Measurements from ENCODE around the gene NPIPA8.
"Not testable (repeated sequence)": the region's sequence is repeated elsewhere in the genome, so short reads cannot be mapped to it uniquely, and the experiment has no call there.

The NPIPA8 gene

DNA sequence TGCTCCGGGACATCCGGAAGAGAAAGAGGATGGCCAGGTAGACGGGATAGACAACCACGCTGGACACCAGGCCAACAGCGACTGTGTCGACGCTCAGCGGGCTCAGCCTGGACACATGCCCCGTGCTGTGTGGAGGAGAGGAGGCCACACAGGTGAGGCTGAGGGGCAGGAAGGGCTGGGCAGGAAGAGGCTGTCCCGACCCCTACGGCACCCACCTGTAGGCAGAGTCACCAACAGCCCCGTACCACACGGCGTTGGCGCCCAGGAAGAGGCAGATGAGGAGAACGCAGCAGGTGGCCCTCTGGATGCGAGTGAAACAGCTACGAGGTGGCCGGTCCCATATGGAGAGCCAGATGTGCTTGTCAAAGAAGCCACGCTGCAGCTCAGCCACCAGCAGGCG is at the start of gene NPIPA8:
NPIPA8 (minus strand) TSS at position 101 of the 400 bp plus-strand sequence. CDS start 4,074 bp downstream, outside the sequence.
- H3K4me1 Mint-ChIP-seq (ENCODE audit: low read depth); H3K27me3 Mint-ChIP-seq (ENCODE audit: low read depth): not testable (repeated sequence)

DNA sequence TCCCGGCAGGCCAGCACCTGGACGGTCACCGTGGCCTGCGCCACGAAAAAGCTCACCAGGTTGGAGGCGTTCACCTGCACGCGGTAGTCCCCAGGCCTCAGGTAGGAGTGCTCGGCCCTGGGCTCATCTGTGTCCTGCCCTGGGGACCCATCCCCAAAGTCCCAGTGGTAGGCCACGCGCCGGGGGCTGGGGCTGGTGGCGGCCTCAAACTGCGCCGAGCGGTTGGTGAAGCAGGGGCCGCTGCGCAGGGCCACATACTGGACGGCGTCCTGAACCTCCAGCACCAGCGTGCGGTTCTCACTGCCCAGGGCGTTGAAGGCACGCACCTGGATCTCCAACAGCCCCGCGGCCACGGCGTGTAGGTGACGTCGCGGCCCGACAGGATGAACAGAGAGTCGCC is 48.7 kb upstream of the NPIPA8 start:
- H3K4me1 Mint-ChIP-seq (ENCODE audit: low read depth); DNase-seq (ENCODE audit: low spot score); H3K36me3 Mint-ChIP-seq (ENCODE audit: low read depth); H3K27me3 Mint-ChIP-seq (ENCODE audit: low read depth); H3K9me3 Mint-ChIP-seq; H3K27ac Mint-ChIP-seq; H3K4me3 Mint-ChIP-seq: not testable (repeated sequence)

More for the DNA sequence above, at the start of gene NPIPA8:
- H3K4me3 Mint-ChIP-seq; H3K36me3 Mint-ChIP-seq (ENCODE audit: low read depth); DNase-seq (ENCODE audit: low spot score); H3K9me3 Mint-ChIP-seq; H3K27ac Mint-ChIP-seq: not testable (repeated sequence)

DNA sequence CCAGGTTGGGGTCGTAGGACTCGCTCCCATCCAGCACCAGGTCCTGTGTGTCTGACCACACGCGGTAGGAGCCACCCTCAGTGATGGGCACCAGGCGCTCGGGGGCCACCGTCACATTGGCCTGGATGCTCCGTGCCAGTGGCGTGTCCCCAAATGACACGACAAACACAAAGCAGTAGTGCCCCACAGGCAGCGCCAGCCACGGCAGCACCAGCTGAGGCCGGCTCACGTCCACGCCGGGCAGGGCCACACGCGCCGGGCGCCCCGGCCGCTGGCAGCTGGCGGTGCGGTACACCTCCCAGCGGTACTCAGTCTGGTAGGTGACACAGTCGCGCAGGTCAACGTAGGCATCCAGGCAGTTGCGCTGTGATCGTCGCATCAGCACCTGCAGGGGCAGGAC is 48.3 kb upstream of the NPIPA8 start:
- not testable (repeated sequence) for H3K4me3 Mint-ChIP-seq; H3K9me3 Mint-ChIP-seq; H3K27me3 Mint-ChIP-seq (ENCODE audit: low read depth); H3K36me3 Mint-ChIP-seq (ENCODE audit: low read depth); H3K27ac Mint-ChIP-seq; DNase-seq (ENCODE audit: low spot score); H3K4me1 Mint-ChIP-seq (ENCODE audit: low read depth)

DNA sequence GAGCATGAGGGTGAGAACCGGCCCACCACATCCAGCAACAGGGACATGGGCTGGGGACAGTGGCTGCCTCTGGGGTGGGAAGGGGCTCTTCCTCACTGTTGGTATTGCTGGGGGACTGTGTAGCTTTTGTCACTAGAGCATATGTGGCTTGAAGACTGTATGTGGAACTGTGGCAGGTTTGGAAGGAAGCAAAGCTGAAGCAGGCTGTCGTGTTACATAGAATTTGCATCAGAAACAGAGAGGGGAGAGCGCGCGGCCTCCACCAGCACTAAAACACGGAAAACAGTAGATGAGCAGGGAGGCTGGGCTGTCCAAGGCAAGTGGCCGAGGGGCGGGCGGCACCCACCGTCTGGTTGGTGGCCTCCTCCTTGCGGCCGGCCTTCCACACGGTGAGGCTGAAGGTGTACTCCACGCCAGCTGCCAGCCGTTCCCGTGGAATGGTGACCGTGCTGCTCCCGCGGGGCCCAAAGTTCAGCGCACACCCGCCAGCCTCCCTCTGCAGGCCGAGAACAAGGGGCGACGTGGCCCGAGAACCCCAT is 47.6 kb upstream of the NPIPA8 start:
- not testable (repeated sequence) for H3K9me3 Mint-ChIP-seq; H3K4me1 Mint-ChIP-seq (ENCODE audit: low read depth); H3K27ac Mint-ChIP-seq; H3K27me3 Mint-ChIP-seq (ENCODE audit: low read depth); H3K4me3 Mint-ChIP-seq; DNase-seq (ENCODE audit: low spot score); H3K36me3 Mint-ChIP-seq (ENCODE audit: low read depth)

DNA sequence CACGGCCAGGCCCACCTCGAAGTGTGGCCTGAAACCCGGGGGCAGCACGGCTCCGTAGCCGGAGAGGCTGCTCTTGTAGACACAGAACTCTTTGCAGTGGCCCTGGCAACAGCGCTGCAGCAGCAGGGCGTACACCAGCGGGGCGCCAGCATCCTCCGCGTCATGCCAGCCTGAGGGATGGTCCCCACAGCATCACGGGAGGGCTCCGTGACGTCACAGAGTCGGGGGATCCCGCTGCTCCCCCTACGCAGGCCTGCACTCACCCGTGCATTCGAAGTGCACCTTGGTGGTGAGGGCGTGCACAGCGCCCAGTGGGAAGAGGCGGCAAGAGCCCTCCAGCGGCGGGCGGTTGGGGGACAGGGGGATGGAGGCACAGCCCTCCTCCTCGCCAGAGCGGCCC is 46.2 kb upstream of the NPIPA8 start:
- H3K9me3 Mint-ChIP-seq; DNase-seq (ENCODE audit: low spot score); H3K36me3 Mint-ChIP-seq (ENCODE audit: low read depth); H3K27me3 Mint-ChIP-seq (ENCODE audit: low read depth); H3K27ac Mint-ChIP-seq; H3K4me3 Mint-ChIP-seq; H3K4me1 Mint-ChIP-seq (ENCODE audit: low read depth): not testable (repeated sequence)

DNA sequence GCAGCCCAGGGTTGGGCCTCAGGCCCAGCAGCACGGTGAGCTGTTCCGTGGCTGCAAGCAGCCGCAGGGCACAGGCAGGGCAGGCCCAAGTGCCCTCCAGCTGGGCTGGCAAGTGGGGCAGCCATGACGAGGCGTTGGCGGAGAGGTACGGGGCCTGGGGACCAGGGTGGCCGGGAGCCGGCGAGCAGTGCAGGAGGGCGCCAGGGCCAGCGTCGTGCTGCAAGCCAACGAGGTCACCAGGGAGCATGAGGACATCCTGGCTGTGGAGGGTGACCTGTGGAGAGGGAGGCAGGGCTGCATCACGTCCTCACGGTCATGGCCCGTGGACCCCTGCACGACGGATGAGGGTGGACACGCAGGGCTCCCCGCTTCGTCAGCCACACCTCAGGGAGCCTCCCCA is 11.2 kb upstream of the NPIPA8 start:
- H3K4me3 Mint-ChIP-seq; H3K4me1 Mint-ChIP-seq (ENCODE audit: low read depth); H3K27ac Mint-ChIP-seq; H3K36me3 Mint-ChIP-seq (ENCODE audit: low read depth); DNase-seq (ENCODE audit: low spot score); H3K27me3 Mint-ChIP-seq (ENCODE audit: low read depth); H3K9me3 Mint-ChIP-seq: not testable (repeated sequence)

DNA sequence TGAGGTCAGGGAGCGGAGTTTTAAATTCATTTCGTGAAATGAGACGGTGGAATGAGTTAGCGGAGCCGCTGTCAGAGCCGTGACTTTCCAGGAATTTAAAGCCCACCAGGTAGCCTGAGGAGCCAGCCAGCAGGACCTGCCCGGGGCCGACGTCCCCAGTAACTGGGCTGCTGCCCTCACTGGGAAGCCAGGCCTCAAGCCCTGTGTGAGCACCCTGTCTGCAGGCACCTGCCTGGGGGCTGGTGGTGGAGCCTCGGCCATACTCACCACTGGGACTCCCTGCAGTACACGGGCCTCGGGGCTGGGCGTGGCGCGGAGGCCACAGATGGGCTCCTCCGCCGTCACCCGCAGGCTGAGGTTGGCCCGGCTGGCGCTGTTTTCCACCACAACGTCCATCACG is 10.5 kb upstream of the NPIPA8 start:
- not testable (repeated sequence) for DNase-seq (ENCODE audit: low spot score); H3K9me3 Mint-ChIP-seq

DNA sequence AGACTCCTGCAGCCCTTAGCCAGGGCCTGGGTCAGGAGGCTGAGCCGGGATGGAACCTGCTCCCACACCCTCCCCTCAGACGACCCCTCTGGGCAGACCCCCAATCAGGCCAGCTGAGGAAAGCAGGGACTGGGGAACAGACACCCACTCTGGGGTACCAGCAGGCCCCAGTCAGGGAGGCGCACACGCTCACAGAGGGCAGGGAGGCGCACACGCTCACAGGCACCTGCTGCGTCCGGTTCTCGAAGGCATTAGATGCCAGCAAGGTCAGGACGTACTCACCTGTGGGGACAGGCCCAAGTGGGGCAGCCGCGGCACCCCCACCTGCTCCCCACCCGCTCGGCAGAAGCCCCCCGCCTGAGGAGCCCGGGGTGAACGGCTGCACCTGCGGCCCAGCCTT is 8.1 kb upstream of the NPIPA8 start:
- not testable (repeated sequence) for H3K4me3 Mint-ChIP-seq; H3K36me3 Mint-ChIP-seq (ENCODE audit: low read depth); H3K4me1 Mint-ChIP-seq (ENCODE audit: low read depth); DNase-seq (ENCODE audit: low spot score); H3K27ac Mint-ChIP-seq; H3K9me3 Mint-ChIP-seq; H3K27me3 Mint-ChIP-seq (ENCODE audit: low read depth)

More for the DNA sequence above, 10.5 kb upstream of the NPIPA8 start:
- H3K4me1 Mint-ChIP-seq (ENCODE audit: low read depth); H3K27ac Mint-ChIP-seq; H3K27me3 Mint-ChIP-seq (ENCODE audit: low read depth); H3K36me3 Mint-ChIP-seq (ENCODE audit: low read depth); H3K4me3 Mint-ChIP-seq: not testable (repeated sequence)

DNA sequence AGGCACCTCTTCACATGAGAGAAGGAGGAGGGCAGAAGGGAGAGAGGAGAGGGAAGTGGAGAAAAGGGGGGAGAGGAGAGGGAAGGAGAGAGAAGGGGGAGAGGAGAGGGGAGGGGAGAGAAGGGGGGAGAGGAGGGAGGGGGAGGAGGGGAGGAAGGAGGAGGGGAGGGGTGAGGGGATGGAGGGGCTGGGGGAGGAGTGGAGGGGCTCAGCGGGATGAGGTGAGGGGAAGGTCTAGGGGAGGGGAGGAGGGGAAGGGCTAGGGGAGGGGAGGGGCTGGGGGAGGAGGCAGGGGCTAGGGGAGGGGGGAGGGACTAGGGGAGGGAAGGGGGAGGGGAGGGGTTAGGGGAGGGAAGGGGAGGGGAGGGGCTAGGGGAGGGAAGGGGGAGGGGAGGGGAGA is 5.5 kb upstream of the NPIPA8 start:
- DNase-seq (ENCODE audit: low spot score); H3K4me3 Mint-ChIP-seq; H3K27ac Mint-ChIP-seq; H3K36me3 Mint-ChIP-seq (ENCODE audit: low read depth); H3K9me3 Mint-ChIP-seq; H3K27me3 Mint-ChIP-seq (ENCODE audit: low read depth); H3K4me1 Mint-ChIP-seq (ENCODE audit: low read depth): not testable (repeated sequence)

DNA sequence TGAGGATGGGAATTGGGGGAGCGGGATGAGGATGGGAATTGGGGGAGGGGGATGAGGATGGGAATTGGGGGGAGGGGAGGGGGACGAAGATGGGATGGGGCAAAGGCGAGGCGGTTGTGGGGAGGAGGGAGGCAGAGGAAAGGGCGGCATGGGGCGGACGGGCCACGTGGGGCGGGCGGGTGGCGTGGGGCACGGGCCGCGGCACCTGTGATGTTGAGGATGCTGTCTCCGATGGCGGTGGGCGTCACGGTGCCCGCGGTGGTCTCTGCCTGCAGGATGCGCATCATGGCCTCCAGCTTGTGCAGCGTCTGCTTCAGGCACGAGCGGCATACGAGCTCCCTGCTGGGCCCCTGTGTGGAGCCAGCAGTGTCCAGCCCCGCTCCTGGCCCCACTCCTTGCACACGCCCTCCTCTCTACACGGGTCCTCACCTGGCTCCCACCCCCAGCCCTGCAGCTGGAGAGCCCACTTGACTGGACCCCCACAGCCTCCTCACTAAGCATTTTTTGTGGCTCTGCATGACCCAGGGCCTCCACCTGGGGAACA is 5.0 kb upstream of the NPIPA8 start:
- H3K27me3 Mint-ChIP-seq (ENCODE audit: low read depth); H3K4me3 Mint-ChIP-seq; H3K9me3 Mint-ChIP-seq; H3K27ac Mint-ChIP-seq; DNase-seq (ENCODE audit: low spot score); H3K36me3 Mint-ChIP-seq (ENCODE audit: low read depth); H3K4me1 Mint-ChIP-seq (ENCODE audit: low read depth): not testable (repeated sequence)

DNA sequence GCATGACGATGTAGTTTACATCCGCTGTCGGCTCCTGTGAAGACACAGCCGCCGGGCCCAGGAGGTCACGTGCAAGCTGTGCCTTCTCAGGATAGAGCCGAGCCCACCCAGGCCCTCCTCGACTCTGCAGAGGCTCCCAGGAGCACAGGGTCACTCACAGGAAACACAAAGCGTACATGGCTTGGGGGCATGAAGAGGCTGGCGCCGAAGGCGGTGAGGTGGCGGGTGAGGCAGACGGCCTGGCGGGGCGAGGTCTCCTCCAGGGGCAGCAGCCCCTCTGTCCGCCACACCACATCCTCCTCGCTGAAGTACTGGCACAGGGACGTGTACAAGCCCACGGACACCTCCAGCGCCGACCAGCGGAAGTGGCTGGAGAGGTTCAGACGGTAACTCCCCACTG is 2.7 kb upstream of the NPIPA8 start:
- not testable (repeated sequence) for H3K36me3 Mint-ChIP-seq (ENCODE audit: low read depth); DNase-seq (ENCODE audit: low spot score); H3K4me3 Mint-ChIP-seq; H3K27me3 Mint-ChIP-seq (ENCODE audit: low read depth); H3K4me1 Mint-ChIP-seq (ENCODE audit: low read depth); H3K27ac Mint-ChIP-seq; H3K9me3 Mint-ChIP-seq

DNA sequence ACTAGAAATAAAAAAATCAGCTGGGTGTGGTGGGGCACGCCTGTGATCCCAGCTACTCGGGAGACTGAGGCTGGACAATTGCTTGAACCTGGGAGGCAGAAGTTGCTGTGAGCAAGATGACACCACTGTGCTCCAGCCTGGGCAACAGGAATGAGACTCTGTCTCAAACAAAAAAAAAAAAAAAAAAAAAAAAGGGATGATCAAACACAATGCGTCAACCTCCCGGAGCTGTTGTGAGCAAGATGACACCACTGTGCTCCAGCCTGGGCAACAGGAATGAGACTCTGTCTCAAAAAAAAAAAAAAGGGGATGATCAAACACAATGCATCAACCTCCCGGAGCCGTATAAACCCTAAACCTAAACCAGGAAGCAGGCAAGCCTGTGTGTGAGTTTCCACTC is 24.7 kb downstream of the NPIPA8 start:
- not testable (repeated sequence) for H3K4me3 Mint-ChIP-seq; H3K4me1 Mint-ChIP-seq (ENCODE audit: low read depth); H3K9me3 Mint-ChIP-seq; H3K27me3 Mint-ChIP-seq (ENCODE audit: low read depth); H3K27ac Mint-ChIP-seq; H3K36me3 Mint-ChIP-seq (ENCODE audit: low read depth); DNase-seq (ENCODE audit: low spot score)

DNA sequence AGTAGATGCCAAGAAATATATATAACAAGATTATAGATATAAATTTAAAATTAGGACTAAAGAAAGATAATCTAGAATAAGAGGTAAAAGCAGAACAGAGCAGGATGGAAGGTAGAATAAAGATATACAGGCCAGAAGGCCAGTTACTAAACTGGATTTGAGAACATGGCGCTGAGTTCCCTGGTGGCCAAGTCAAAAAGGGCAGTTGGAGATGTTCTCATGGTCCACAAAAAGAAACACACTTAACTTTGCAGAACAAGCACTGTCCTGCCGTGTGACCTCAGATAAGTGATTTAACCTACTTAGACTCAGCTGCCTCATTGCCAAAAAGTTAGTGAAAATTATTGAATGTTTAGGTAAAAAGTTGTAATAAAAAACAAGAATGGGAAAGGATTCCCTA is 27.4 kb downstream of the NPIPA8 start:
- DNase-seq (ENCODE audit: low spot score); H3K9me3 Mint-ChIP-seq; H3K27ac Mint-ChIP-seq; H3K4me3 Mint-ChIP-seq; H3K36me3 Mint-ChIP-seq (ENCODE audit: low read depth); H3K4me1 Mint-ChIP-seq (ENCODE audit: low read depth); H3K27me3 Mint-ChIP-seq (ENCODE audit: low read depth): not testable (repeated sequence)

DNA sequence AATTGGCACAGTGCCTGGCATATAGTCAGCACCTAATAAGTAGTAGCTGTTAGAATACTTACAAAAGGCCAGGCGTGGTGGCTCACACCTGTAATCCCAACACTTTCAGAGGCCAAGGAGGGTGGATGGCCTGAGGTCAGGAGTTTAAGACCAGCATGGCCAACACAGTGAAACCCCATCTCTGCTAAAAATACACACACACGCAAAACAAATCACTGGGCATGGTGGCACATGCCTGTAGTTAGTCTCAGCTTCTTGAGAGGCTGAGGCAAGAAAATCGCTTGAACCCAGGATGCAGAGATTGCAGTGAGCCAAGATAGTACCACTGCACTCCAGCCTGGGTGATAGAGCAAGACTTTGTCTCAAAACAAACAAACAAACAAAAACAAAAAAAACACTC is 29.3 kb downstream of the NPIPA8 start:
- H3K9me3 Mint-ChIP-seq; H3K27me3 Mint-ChIP-seq (ENCODE audit: low read depth); H3K4me3 Mint-ChIP-seq; H3K4me1 Mint-ChIP-seq (ENCODE audit: low read depth); DNase-seq (ENCODE audit: low spot score); H3K27ac Mint-ChIP-seq; H3K36me3 Mint-ChIP-seq (ENCODE audit: low read depth): not testable (repeated sequence)

DNA sequence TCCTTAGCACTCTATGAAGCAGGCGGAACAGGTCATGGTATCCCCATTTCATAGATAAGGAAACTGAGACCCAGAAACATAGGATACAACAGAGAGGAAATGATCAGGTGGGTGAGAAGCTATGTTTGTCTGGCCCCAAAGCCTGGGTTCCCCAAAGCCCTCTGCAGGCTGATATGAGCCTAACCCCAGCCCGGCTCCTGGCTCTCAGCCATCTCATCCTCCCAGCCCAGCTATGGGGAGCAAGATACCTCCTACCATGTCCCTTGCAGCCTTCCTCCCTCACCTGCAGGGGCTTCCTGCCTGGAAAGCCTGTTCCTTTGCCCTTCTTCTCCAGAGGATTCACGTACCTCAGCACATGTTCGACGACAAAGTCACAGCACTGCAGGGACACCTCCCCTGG is 30.5 kb downstream of the NPIPA8 start:
- H3K27me3 Mint-ChIP-seq (ENCODE audit: low read depth); DNase-seq (ENCODE audit: low spot score); H3K27ac Mint-ChIP-seq; H3K9me3 Mint-ChIP-seq; H3K4me3 Mint-ChIP-seq; H3K4me1 Mint-ChIP-seq (ENCODE audit: low read depth); H3K36me3 Mint-ChIP-seq (ENCODE audit: low read depth): not testable (repeated sequence)

Data from T-helper 2 cell treated with Interferon-gamma antibody and Interleukin-4, amounts not matched to agents 5 μg/mL and 100 μg/mL, for 36 hours (primary cell).